Sciatic nerve (tissue), 2 donors: ENCODE measurements around the gene MYNN. TPM values are rescaled to one million over a fixed set of nuclear protein-coding genes. Genes with fewer than 3 reads are reported as not detected.

Experiments
- ATAC-seq: fragments of 200-7000 bp; cut with Tn5 transposase; one replicate; pipeline ENCODE4 v1.9.1; 2020; ENCODE audit warnings: mild to moderate bottlenecking, moderate library complexity
- DNase-seq: peaks from one replicate; pipeline ENCODE4 v3.0.0-alpha.2; 2020; ENCODE audit warnings: low spot score
- intact Hi-C: fragments of 100-400 bp; cut with DNase I; formaldehyde crosslinking; loops from one replicate; pipeline ENCODE4 v1.14.2; 2022
- total RNA-seq: library from RNA; stranded (reverse); fragmentation: NEBNext Ultra II Directional; extraction: Animal tissue kit (Norgen Biotek cat#: 25700); gene quantifications from one replicate; pipeline ENCODE4 v1.2.1, GENCODE V29; 2021
- donor health status: DM: no; HTN: no; CAD: no.
- donor health status: DM: no; HTN: no; CAD: no.

Gene MYNN
- total RNA-seq, 1 donor from 2014 or later = 19.9 TPM

DNA sequence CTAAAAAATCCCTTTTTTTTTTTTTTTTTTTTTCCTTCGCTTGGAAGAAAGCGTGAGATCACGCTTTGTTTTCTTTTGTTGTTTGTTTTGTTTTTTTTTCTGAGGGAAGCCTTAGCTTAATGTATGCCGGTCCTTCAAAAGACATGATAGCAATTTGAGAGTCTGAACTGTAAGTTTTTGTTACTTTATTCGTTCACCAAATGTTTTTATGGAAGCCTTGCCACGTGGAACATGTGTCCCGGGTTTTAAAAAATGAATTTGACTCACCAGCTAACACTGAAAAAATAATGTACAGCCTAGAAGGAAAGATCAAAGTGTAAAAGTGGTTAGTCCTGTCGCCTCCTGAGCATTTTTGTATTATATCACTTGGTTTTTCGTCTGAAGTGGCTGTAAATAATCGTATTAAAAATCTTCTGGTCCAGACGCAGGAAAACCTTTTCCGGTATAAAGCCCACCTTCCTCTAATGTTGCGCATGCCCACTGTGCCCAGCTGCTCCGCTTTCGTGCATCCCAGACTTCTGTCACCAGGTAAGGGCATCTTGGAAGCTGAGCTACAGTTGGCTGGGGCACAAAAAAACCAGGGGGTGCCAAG, 795 bp upstream of the MYNN start:
- DNase-seq (peak; percentile 83), ATAC-seq (peak; percentile 83)
- intact Hi-C loops = no loop called here

DNA sequence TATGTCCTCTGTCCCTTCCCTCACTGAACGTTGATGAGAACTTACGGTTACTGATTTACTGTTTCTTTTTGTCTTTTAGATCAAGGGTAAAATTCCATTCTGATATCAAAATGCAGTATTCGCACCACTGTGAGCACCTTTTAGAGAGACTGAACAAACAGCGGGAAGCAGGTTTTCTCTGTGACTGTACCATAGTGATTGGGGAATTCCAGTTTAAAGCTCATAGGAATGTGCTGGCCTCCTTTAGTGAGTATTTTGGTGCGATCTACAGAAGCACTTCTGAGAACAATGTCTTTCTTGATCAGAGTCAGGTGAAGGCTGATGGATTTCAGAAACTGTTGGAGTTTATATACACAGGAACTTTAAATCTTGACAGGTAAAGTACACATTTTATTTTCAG, 990 bp downstream of the MYNN start:
- ATAC-seq = no peak
- intact Hi-C loops = no loop called here
- DNase-seq = no peak

DNA sequence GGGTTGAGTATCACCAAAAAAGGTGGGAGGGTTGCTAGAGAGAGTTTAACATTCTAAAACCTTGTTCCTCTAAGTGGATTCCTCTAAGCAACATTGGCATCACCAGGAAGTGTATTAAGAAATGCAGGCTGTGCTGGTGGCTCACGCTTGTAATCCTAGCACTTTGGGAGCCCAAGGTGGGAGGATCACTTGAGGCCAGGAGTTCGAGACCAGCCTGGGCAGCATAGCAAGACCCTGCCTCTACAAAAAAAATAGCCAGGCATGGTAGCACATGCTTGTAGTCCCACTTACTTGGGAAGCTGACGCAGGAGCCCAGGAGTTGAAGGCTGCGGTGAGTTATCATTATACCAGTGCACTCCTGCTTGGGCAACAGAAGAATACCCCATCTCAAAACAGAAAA, 4.6 kb downstream of the MYNN start:
- DNase-seq (no peak), ATAC-seq (no peak)
- intact Hi-C loops = no loop called here

DNA sequence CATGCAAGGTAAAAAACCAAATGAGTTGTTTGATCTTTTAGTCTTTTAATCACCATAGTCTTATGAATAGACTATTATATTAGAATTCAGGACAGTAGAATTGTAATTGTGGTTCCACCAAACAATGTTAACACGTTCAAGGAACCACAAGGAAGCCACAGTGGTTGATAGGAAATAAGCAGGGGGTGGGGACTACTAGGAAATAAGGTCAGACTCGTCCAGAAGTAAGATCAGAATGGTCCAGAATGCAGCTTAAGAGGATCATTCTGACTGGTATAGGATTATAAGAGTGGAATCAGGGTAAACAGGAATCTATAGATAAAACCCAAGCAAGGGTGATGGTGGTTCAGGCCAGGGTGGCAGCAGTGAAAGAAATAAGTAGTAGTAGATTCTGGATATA, 7.5 kb downstream of the MYNN start:
- ATAC-seq = no peak
- DNase-seq = no peak
- intact Hi-C loops = no loop called here

DNA sequence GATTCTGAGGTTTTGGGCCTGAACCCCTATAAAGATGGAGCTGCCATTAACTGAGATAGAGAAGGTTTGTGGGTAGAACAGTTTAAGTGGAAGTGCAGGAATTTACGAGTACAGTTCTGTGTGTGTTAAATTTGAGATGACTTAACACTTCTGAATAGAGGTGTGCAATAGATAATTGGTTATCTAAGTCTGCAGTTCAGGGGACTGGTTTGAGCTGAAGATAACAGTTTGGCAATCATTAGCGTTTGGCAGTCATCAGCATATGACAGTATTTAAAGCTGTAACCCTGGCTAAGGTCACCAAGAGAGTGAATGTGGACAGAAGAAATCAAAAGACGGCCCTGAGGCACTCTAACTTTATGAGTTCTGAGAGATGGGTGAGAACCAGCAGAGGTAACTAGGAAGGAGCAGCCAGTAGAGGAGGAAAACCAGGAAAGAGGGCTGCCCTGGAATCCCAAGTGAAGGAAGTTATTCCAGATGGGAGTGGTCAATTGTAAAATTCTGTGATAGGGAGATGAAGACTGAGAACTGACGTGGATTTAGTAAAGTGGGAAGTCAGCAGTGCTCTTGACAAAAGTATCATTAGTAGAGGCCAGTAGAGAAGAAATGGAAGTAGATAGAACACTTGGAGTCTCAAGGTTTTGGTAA, 8.1 kb downstream of the MYNN start:
- intact Hi-C loops = no loop called here
- no peak for DNase-seq
- no peak for ATAC-seq

DNA sequence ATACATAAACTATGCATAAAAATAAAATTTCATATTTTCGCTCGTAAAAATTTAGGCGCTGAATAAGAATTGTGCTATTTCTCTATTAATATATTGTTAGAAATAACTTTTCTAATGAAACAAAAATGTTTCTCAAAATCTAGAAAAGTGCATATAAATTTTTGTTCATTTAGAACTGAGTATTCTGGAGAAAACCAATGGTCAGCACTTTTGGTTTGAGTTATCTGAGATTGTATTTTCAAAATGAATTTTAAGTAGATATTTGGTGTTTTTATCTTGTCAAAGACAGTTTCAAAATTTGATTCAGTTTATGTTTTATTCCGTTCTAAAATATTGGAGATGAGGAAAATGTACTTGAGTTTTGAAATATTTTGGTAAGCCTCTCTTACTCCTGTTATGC, 13.9 kb downstream of the MYNN start:
- DNase-seq (no peak), ATAC-seq (no peak)
- intact Hi-C loops = no loop called here

DNA sequence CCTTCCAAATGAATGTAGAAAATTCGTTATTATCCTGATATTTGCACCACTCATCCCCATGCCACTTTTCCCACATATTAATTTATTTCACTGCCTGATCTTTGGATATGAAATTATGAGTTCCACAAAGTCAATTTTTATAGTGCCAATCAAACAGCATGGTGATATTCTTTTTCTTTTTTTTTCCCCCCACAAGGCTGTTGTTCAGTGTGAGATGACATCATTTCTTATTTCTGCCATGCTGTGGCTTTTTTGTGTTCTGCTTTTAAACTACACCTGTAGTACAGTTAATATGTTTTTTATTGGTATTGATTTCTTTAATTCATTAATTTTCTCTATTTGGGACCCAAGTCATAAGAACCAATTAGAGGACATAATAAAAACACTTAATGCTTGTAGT, 14.6 kb downstream of the MYNN start:
- ATAC-seq (no peak), DNase-seq (no peak)
- intact Hi-C loops = no loop called here

DNA sequence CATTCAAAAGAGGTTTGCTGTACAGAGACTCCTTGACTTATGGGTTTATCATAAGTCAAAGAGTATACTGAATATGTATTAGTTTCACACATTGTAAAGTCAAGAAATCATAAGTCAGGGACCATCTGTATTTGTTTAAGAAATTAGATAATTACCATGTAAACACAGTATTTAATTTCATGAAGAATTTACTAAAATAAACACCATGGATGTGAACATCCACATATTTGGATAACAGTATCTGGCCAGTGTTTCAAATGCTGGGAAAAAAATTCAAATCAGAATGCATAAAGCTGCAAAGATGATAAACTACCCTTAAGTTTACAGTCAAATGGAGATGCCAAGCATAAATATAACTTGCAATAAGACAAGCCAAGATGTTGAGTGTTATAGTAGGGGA, 17.0 kb downstream of the MYNN start:
- ATAC-seq = no peak
- no peak for DNase-seq
- intact Hi-C loops = no loop called here

DNA sequence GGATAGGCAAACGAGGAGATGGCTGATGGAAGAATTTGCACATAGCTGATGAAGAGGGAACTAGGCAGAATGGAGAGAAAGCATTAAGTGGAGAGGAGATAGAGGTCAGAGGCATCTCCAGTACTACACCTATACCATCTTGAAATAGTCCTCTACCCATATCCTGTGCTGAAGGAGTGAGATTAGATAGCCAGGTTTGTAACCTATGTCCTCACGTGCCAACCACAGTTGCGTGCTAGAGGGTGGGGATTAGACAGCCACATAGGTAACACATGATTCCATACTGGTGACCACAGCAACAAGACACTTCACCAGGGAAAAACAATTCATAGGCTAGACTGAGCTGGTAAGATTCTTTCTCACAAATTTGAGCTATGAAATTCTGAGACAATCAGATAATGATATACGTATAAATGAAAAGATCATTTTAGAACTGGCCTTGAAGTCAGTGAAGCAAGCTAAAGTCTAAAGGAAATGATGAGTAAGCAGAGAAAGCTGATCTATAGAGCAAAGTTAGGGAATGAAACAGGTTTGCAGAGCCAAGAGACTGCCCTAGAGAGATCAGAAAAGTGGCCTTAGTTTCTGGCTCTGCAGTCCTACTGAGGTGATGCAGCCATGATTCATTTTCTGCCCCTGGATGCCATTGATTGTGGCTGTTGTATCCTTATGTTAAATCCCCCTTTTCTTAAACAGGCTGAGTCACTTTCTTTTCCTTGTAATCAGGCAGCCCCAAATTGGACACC, 17.7 kb downstream of the MYNN start:
- DNase-seq (no peak), ATAC-seq (no peak)
- intact Hi-C loops = no loop called here

DNA sequence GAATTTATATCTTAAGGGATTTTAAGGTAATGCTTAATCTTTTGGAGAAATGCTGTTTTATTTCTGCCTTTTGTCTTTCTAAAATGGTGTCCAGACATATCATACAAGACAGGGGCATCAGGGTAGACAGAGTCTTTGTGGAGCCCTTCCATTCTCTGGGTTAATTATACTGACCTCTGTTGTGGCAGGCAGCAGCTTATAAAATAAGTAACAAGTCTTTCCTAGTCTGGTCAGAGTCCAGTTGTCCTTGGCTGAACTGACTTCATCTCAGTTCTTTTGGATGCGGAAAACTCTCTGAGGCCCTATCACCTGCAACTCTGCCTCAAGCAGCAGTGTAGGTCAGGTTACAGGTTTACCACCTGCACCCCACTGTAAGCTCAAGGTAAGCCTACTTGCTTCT, 19.2 kb downstream of the MYNN start:
- ATAC-seq (no peak), DNase-seq (no peak)
- intact Hi-C loops = no loop called here

DNA sequence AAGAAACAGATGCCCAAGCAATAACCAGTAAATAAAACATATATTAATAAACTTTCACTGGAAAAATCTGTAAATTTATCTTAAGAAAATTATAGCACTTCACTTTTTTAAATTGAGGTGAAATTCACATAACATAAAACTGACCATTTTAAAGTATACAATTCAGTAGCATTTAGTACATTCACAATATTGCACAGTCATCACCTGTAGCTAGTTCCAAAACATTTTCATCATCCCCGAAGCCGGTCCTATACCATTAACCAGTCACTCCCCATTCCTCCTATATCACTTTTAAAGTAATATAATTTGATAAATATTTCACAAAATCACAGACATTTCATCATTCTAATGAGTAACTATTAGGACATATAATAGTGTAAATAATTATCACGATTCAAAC, 31.5 kb downstream of the MYNN start:
- ATAC-seq (no peak), DNase-seq (no peak)
- intact Hi-C loops = no loop called here

DNA sequence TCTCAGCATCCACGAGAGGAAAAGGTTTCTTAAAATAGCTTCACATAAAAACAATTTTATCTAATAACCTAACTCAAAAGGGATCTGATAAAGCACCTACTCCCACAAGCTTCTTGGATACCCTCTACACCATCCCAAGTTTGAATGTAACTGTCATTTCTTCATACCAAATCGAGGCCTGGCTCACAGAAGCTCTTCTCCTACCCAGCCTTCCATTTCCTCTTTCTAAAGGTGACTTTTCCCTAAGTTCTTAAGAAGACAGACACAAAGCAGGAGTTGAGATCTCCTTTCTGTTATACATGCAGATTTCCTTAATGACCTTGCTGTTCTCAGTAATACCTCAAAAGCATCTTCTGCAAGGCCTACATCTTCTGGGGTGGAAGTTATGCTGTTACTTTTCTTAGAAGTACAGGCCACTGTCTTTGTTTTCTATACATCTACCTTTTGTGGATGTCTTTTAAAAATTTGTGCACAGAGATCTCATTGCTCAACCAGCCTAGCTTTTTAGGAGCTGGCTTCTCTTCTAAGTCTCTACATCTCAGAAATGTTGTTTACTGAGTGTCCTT, 36.1 kb downstream of the MYNN start:
- intact Hi-C loops = no loop called here
- ATAC-seq (no peak), DNase-seq (no peak)

DNA sequence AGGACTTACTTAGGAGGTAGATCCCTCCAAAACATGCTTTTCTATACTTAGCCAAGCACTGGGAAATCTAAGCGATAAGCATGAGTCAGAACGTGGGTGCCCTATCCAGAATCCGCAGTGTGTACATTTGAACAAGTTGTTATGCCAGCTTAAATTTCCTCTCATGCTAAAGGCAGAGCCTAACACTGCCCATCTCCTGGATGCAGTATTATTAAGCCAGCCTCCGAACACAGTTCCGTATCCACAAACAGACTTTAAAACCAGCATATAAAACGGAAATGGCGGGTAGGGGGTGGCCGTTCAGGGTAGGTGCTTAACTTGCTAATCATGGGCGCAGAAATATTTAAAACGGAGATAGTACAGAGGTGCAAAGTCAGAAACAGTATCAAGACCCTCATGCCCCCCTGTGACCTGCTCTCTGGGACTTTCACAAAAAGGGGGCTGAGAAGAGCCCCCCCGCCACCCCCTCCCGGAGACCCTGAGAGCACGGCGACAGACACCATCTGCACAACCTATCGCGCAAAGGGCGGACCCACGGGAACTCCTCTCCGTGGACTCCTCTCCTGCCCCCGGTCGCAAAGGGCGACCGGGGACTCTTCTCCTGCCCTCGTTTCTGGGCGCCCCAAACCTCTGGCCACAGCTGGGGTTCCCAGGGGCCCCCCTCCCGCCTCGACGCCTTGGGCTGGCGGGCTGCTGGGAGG, 38.6 kb downstream of the MYNN start:
- DNase-seq = no peak
- peak; percentile 41 for ATAC-seq
- intact Hi-C loops = no loop called here

DNA sequence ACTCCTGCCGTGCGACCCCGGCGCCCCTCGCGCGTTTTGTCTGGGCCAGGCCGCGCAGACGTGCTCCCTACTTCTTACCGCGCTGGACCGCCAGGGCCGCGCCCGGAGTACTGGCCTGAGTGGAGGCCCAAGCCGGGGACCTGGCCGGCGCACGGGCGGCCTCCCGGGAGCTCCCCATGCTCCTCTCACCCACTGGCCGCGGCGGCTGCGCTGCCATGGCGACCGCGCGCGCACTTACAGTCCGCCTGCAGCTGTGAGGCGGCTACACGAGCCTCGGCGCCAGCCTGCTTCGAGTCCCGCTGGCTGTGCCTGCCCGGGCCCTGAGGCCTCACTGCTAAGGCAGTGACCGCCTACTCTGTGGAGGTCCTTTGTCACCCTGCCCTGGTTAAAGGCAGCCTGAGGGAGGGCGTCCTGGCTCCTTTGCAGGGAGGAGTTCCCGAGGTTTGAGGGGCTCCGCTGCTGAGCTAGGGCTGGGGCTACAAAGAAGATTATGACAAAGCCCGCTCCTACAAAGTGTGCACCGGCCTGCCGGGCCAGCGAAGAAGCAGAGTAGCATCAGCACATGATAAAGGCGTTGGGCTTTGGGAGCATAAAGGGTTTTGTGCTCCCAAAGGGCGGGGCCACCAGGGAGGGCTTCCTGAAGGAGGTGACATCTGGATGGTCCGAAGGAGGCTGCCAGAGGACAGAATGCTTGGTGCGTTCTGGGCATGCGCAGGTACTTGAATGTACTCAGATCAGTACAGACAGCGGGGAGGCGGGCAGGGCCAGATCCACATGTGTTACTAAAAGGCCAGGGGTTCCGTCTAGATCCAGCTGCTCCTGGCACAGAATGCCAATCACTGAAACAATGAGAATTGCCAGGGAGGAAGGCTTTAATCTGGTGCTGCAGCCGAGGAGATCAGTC, 39.4 kb downstream of the MYNN start, which contains the start of the genes LRRC34 and LRRIQ4:
Gene LRRC34 (minus strand): TSS at position 573 of the 904 bp plus-strand sequence. CDS start 356 bp downstream, at position 217.
Gene LRRIQ4 (plus strand): TSS at position 539 of the 904 bp plus-strand sequence. CDS start 9,052 bp downstream, outside the sequence.
- DNase-seq (peak; percentile 85), ATAC-seq (peak; percentile 93)
- intact Hi-C loops = no loop called here

DNA sequence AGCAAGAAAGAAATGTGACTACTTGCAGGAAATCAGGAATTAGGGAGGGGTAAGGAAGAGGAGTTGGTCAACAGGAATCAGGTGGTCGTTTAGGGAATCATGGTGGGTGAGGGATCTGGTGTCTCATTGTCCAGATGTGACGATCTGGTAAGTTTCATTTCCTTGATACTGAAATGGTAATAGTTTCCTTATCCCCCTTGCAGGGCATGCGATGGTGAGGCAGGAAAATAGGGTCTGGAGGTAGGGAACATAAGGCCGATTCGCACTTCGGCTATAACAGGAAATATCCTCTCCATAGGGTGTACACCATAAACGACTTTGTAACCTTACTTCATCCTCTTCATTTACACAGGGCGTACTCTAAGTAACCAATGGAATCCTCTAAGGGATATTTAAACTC, 40.1 kb downstream of the MYNN start:
- no peak for ATAC-seq
- intact Hi-C loops = no loop called here
- no peak for DNase-seq

DNA sequence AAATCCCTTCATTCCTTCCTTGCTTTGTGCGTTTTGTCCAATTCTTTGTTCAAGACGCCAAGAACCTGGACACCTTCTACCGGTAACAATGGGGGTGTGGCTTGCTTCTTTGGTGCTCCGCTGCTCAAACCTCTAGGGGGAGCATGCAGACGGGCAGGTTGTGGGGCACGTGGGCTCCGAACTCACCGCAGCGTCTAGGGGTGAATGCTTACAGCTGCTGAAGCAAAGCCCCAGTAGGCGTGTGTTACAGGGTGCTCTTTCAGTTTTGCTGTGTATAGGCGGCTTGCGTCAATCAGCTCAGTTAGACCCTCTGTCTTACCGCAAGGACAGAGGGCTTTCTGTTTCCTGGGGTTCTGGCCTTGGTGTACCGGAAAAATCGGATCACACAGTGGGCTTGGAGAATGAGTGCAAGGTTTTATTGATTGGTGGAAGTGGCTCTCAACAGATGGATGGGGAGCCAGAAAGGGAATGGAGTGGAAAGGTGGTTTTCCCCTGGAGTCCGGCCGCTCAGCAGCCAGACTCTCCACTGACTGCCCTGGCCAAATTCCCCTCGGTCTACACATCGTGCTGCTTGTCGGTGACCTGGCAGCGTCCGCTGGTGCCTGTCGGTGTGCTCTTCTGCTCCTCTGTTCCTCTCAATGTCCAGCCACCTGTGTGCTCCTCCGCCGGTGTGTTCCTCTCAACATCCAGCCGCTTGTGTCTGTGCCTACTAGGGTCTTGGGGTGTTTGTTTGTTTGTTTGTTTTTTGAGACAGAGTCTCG, 40.7 kb downstream of the MYNN start:
- DNase-seq (no peak), ATAC-seq (peak; percentile 33)
- intact Hi-C loops = no loop called here

DNA sequence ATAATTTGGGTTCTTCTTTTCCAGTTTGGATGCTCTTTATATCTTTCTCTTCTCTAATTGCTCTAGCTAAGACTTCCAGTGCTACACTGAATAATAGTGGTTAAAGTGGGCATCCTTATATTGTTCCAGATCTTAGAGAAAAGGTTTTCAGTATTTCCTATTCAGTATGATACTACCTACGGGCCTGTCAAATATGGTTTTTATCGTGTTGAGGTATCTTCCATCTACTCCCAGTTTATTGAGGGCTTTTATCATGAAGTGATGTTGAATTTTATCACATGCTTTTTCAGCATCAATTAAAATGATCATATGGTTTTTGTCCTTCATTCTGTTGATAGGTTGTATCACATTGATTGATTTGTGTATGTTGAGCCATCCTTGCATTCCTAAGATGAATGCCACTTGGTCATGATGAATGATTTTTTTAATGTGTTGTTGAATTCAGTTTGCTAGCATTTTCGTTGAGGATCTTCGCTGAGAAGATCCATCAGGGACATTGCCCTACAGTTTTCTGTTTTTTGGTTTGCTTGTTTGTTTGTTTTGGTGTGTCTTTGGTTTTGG, 42.5 kb downstream of the MYNN start:
- intact Hi-C loops = no loop called here
- DNase-seq = no peak
- ATAC-seq = no peak
